GM12865 (cell line): Measurements from ENCODE around the gene MCCC1.

Experiments
- DNase-seq: peaks from one replicate; pipeline ENCODE4 v3.0.0; 2010; ENCODE audit warnings: low read depth
- H3K4me3 ChIP-seq: 2 replicates; pipeline ENCODE4 v1.5.1; 2011; ENCODE audit warnings: mild to moderate bottlenecking, low read depth, low read length, control low read depth
- TF ChIP-seq, protein P1 (sequence below): IDR thresholded peaks from 2 replicates; pipeline ENCODE4 v1.5.1; 2011; ENCODE audit warnings: low read length, control low read depth, low read depth, inconsistent platforms; ENCODE audit not compliant: insufficient read depth; ENCODE audit errors: missing control alignments

The MCCC1 gene

DNA sequence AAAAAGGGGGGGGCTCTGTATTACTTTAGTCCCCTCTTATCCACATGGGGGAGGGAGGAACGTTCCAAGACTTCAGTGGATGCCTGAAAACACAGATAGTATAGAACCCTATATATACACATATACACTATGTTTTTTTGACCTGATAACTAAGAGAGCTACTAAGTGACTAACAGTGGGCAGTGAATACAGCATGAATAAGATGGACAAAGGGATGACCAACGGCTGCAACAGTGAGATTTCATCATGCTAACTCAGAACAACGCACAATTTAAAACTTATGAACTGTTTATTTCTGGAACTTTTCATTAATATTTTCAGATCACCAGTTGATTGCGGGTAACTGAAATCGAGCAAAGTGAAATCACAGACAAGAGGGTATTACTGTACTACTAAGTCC, 126.2 kb downstream of the MCCC1 start:
- no peak overlapping the region for H3K4me3 ChIP-seq
- TF ChIP-seq, protein P1, sequence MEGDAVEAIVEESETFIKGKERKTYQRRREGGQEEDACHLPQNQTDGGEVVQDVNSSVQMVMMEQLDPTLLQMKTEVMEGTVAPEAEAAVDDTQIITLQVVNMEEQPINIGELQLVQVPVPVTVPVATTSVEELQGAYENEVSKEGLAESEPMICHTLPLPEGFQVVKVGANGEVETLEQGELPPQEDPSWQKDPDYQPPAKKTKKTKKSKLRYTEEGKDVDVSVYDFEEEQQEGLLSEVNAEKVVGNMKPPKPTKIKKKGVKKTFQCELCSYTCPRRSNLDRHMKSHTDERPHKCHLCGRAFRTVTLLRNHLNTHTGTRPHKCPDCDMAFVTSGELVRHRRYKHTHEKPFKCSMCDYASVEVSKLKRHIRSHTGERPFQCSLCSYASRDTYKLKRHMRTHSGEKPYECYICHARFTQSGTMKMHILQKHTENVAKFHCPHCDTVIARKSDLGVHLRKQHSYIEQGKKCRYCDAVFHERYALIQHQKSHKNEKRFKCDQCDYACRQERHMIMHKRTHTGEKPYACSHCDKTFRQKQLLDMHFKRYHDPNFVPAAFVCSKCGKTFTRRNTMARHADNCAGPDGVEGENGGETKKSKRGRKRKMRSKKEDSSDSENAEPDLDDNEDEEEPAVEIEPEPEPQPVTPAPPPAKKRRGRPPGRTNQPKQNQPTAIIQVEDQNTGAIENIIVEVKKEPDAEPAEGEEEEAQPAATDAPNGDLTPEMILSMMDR, result no peak
- no peak for DNase-seq

DNA sequence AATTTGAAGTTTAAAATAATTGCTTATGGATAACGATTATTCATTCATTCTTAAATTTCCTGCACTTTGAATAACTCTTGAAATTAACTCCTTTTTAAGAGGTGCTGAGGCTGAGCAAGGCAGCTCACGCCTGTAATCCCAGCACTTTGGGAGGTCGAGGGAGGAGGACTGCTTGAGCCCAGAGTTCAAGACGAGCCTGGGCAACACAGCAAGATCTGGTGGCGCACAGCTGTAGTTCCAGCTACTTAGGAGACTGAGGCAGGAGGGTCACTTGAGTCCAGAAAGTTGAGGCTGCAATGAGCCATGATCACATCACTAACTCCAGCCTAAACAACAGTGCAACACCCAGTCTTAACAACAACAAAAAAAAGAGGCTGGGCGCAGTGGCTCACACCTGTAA, 126.9 kb downstream of the MCCC1 start:
- TF ChIP-seq, protein P1, result no peak
- H3K4me3 ChIP-seq, result no peak overlapping the region
- no peak for DNase-seq

DNA sequence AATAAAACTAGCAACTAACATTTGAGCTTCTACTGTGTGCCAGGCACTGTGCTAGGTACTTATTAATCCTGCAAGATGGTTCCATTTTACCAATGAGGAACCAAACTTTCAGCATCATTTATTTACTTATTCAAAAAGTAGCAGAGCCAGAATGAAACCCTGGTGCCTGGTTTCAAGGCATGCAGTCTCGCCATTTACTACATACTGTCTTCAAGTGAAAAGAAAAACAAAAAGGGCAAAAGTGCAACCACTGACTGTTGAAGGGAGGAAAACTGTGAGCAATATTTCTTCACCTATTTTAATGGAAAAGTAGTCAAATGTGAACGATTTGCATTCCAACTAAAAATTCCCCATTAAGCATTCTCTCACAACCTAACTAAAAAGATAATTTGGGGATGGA, 127.7 kb downstream of the MCCC1 start:
- no peak overlapping the region for H3K4me3 ChIP-seq
- TF ChIP-seq, protein P1, result no peak

DNA sequence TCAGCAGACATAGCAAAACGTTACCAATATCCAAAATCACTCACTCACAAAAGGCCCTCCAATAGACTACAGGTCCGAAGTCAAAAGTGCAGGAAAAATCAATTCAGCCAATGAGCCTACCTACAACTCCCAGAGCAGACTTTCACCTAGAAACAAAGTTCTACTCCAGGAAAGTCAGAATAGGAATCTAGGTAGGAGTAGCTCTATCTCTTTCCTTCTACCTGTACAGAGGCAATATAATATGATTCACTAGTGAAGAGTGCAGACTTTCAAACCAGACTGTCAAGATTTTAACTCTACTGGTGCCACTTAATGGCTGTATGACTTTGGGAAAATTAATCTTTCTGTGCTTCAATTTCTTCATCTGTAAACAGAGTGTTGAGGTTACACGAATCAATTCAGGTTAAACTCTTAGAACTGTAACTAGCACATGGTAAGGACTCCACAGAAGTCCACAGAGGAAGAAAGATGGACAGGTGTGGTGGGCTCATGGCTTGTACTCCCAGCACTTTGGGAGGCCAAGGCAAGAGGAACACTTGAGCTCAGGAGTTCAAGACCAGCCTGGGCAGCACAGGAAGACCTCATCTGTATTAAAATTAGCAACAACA, 128.4 kb downstream of the MCCC1 start:
- no peak overlapping the region for H3K4me3 ChIP-seq
- TF ChIP-seq, protein P1, result no peak
- no peak for DNase-seq

More for the DNA sequence above, 127.7 kb downstream of the MCCC1 start:
- DNase-seq, result peak; percentile 54

DNA sequence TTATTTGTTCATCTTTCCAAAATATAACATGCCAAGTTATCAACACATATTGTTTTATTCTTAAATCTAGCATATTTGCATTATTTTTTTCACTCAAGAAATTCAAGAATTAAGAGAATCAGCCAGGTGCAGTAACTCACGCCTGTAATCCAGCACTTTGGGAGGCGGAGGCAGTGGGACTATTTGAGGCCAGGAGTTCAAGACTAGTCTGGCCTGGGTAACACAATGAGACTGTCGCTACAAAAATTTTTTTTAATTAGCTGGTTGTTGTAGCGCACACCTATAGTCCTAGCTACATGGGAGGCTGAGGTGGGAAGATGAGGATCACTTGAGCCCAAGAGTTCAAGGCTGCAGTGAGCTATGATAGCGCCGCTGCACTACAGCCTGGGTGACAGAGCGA, 129.4 kb downstream of the MCCC1 start:
- H3K4me3 ChIP-seq, result no peak overlapping the region
- DNase-seq, result no peak
- TF ChIP-seq, protein P1, result no peak

DNA sequence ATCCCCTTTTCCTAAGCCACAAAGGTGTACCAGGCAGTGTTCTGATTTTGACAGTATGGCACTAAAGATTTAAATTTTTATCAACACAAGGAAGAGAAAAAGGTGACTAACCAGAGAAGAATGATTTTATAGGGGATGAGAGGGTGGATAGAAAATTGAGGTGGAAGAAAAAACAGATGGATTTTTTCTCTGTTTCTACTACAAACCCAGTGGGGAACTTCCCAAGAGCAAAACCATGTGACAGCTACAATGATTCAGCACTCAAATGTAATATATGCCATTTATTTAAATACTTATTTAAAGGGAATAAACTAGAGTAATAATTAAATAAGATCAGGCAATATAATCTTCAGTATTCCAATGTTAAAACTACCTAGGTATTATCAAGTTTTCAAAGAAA, 130.0 kb downstream of the MCCC1 start:
- TF ChIP-seq, protein P1, result no peak
- H3K4me3 ChIP-seq, result no peak overlapping the region
- no peak for DNase-seq
